GM23338 (cell line): ENCODE measurements around the gene VCL. TPM values are rescaled to one million over a fixed set of nuclear protein-coding genes. Genes with fewer than 3 reads are reported as not detected.

Source experiments
- ATAC-seq: fragments of 200-7000 bp; cut with Tn5 transposase; 3 replicates; pipeline ENCODE4 v1.9.1; 2020
- DNase-seq: peaks from one replicate; pipeline ENCODE4 v3.0.0-alpha.2; 2015; ENCODE audit warnings: low spot score
- H2AFZ ChIP-seq: fragments of 200-600 bp; sonication (generic); 2 replicates; pipeline ENCODE4 v1.8.0; 2016; ENCODE audit warnings: antibody characterized with exemption, mild to moderate bottlenecking, moderate library complexity
- H3F3A ChIP-seq: fragments of 200-600 bp; sonication (generic); replicated peaks from 2 replicates; pipeline ENCODE4 v1.8.0; 2017; ENCODE audit warnings: antibody characterized with exemption, mixed run types, low read depth
- H3K27ac ChIP-seq: fragments of 200-600 bp; sonication (generic); 2 replicates; pipeline ENCODE4 v1.6.1; 2016; ENCODE audit warnings: low read depth
- H3K27me3 ChIP-seq: fragments of 200-600 bp; sonication (generic); 2 replicates; pipeline ENCODE4 v1.8.0; 2016; ENCODE audit warnings: mild to moderate bottlenecking, mixed run types, moderate library complexity; ENCODE audit not compliant: insufficient read depth
- H3K36me3 ChIP-seq: fragments of 200-600 bp; sonication (generic); 2 replicates; pipeline ENCODE4 v1.8.0; 2016; ENCODE audit warnings: mild to moderate bottlenecking; ENCODE audit not compliant: insufficient read depth
- H3K4me1 ChIP-seq: fragments of 200-600 bp; sonication (generic); 2 replicates; pipeline ENCODE4 v1.8.0; 2016; ENCODE audit warnings: mild to moderate bottlenecking, moderate library complexity; ENCODE audit not compliant: insufficient read depth
- H3K4me2 ChIP-seq: fragments of 200-600 bp; sonication (generic); 2 replicates; pipeline ENCODE4 v1.7.1; 2017; ENCODE audit warnings: mixed run types
- H3K4me3 ChIP-seq: fragments of 200-600 bp; sonication (generic); 2 replicates; pipeline ENCODE4 v1.6.1; 2016; ENCODE audit warnings: mixed run types
- H3K79me2 ChIP-seq: fragments of 200-600 bp; sonication (generic); replicated peaks from 2 replicates; pipeline ENCODE4 v1.8.0; 2017; ENCODE audit warnings: mild to moderate bottlenecking; ENCODE audit not compliant: insufficient read depth
- H3K9me2 ChIP-seq: fragments of 200-600 bp; sonication (generic); 2 replicates; pipeline ENCODE4 v1.8.0; 2017; ENCODE audit not compliant: insufficient read depth
- H4K20me1 ChIP-seq: fragments of 200-600 bp; sonication (generic); replicated peaks from 2 replicates; pipeline ENCODE4 v1.8.0; 2017; ENCODE audit warnings: mild to moderate bottlenecking; ENCODE audit not compliant: insufficient read depth
- H3K27ac Mint-ChIP-seq: 2 replicates; pipeline ENCODE4 v1.8.0; 2020; ENCODE audit warnings: inconsistent platforms, mild to moderate bottlenecking, moderate library complexity, mixed read lengths
- H3K27me3 Mint-ChIP-seq: 3 replicates; pipeline ENCODE4 v1.8.0; 2022; ENCODE audit warnings: low read depth, mild to moderate bottlenecking, moderate library complexity, mixed read lengths, inconsistent platforms; ENCODE audit not compliant: insufficient read depth, poor library complexity
- H3K36me3 Mint-ChIP-seq: 3 replicates; pipeline ENCODE4 v1.8.0; 2021; ENCODE audit warnings: low read depth, mild to moderate bottlenecking, inconsistent platforms, moderate library complexity, mixed read lengths
- H3K4me1 Mint-ChIP-seq: 3 replicates; pipeline ENCODE4 v1.8.0; 2020; ENCODE audit warnings: mild to moderate bottlenecking, inconsistent platforms, mixed read lengths
- H3K4me3 Mint-ChIP-seq: 3 replicates; pipeline ENCODE4 v1.8.0; 2021; ENCODE audit warnings: moderate library complexity, mild to moderate bottlenecking, inconsistent platforms, mixed read lengths
- H3K9me3 Mint-ChIP-seq: 3 replicates; pipeline ENCODE4 v1.8.0; 2020; ENCODE audit warnings: moderate library complexity, mild to moderate bottlenecking, inconsistent platforms, mixed read lengths
- CREB1 ChIP-seq: fragments of 250-450 bp; sonication (Bioruptor Pico); IDR thresholded peaks from 2 replicates; pipeline ENCODE4 v1.5.0; 2020; ENCODE audit warnings: low read depth, mild to moderate bottlenecking, moderate library complexity
- EZH2 ChIP-seq: fragments of 200-600 bp; sonication (generic); IDR thresholded peaks from one replicate; pipeline ENCODE4 v1.8.0; 2017; ENCODE audit warnings: antibody characterized with exemption, mild to moderate bottlenecking, low read depth; ENCODE audit not compliant: unreplicated experiment
- EZH2phosphoT487 ChIP-seq: fragments of 200-600 bp; sonication (generic); IDR thresholded peaks from one replicate; pipeline ENCODE4 v1.8.1; 2018; ENCODE audit warnings: antibody characterized with exemption; ENCODE audit not compliant: unreplicated experiment
- JUNB ChIP-seq: IDR thresholded peaks from one replicate; pipeline ENCODE4 v1.6.1; 2016; ENCODE audit warnings: antibody characterized with exemption; ENCODE audit not compliant: unreplicated experiment
- STAT1 ChIP-seq: IDR thresholded peaks from one replicate; pipeline ENCODE4 v1.6.1; 2016; ENCODE audit warnings: antibody characterized with exemption; ENCODE audit not compliant: unreplicated experiment
- ZNF114 ChIP-seq: fragments of 250-450 bp; sonication (Bioruptor Pico); IDR thresholded peaks from 2 replicates; pipeline ENCODE4 v1.5.0; 2020; ENCODE audit warnings: mild to moderate bottlenecking, moderate library complexity
- ZNF331 ChIP-seq: fragments of 250-450 bp; sonication (Bioruptor Pico); IDR thresholded peaks from 2 replicates; pipeline ENCODE4 v1.5.0; 2020; ENCODE audit warnings: low read depth, mild to moderate bottlenecking, moderate library complexity
- polyA plus RNA-seq: library from polyadenylated mRNA; unstranded; fragments of >200 nt; fragmentation: Nextera tagmentation; extraction: Ambion mirVana; gene quantifications from 2 replicates; pipeline ENCODE4 v1.2.1, GENCODE V29; 2016
- total RNA-seq: library from RNA; depleted of rRNA; stranded (reverse); fragments of >200 nt; shearing (Covaris generic); gene quantifications from 2 replicates; pipeline ENCODE4 v1.2.3, GENCODE V29; 2014
- TF ChIP-seq, protein P1 (sequence below): fragments of 250-450 bp; sonication (Bioruptor Pico); IDR thresholded peaks from 2 replicates; pipeline ENCODE4 v1.5.0; 2020; ENCODE audit warnings: mild to moderate bottlenecking, moderate library complexity
- TF ChIP-seq, protein P2 (sequence below): IDR thresholded peaks from one replicate; pipeline ENCODE4 v1.6.1; 2018; ENCODE audit warnings: antibody characterized with exemption; ENCODE audit not compliant: unreplicated experiment
- TF ChIP-seq, protein P3 (sequence below), 2 experiments: fragments of 200-600 bp in 1 of 2; sonication (generic) in 1 of 2; conservative IDR thresholded peaks; 2 replicates each; pipeline versions ENCODE4 v1.5.1 to v1.6.1; 2016 to 2017; ENCODE audit warnings: antibody characterized with exemption in 2 of 2, low read depth in 2 of 2, mild to moderate bottlenecking in 2 of 2, moderate library complexity in 1 of 2

VCL gene
- total and polyA plus RNA-seq, 2 experiments from 2014 or later = 60.7 to 254 TPM

DNA sequence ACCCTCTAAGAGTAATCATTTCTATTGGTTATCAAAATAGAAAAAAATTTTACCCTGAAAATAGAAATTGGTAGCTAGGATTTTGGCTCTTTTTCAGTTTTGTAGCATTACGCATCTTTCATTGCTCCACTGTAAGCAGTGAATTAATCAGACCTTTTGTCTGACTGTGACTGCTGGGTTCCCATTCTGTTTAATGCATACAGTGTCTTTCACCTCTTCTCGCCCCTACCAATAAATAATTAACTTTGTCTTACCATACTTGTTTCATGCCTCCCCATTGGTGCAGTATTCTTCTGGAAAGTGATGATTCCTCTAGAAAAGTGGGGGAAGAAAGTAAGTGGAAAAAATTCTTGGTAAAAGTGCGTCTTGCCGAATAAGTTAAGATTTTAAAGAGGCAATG, 79.5 kb downstream of the VCL start:
- H3K27me3 Mint-ChIP-seq = no peaks in the 10 kb centered on the region

More for the DNA sequence above, 79.5 kb downstream of the VCL start:
- H4K20me1 ChIP-seq = no peaks in the 10 kb centered on the region
- H3K36me3 Mint-ChIP-seq = peaks cover 57% of the 10 kb centered on the region
- no peak overlapping the region for H3K4me3 Mint-ChIP-seq
- peaks cover 15% of the 10 kb centered on the region for H3K79me2 ChIP-seq
- no peak overlapping the region for H3K4me3 ChIP-seq
- peaks cover 51% of the 10 kb centered on the region for H3K4me1 ChIP-seq
- H3K27ac Mint-ChIP-seq = peak overlapping the region; percentile 60
- no peaks in the 10 kb centered on the region for H3K9me2 ChIP-seq
- peak overlapping the region; percentile 83 for H3K27ac ChIP-seq
- DNase-seq (no peak), ATAC-seq (no peak)
- H3K9me3 Mint-ChIP-seq = no peaks in the 10 kb centered on the region
- H3K4me1 Mint-ChIP-seq = peaks cover 61% of the 10 kb centered on the region
- H2AFZ ChIP-seq = no peak overlapping the region
- no peaks in the 10 kb centered on the region for H3K27me3 ChIP-seq
- TF ChIP-seq, protein P1, sequence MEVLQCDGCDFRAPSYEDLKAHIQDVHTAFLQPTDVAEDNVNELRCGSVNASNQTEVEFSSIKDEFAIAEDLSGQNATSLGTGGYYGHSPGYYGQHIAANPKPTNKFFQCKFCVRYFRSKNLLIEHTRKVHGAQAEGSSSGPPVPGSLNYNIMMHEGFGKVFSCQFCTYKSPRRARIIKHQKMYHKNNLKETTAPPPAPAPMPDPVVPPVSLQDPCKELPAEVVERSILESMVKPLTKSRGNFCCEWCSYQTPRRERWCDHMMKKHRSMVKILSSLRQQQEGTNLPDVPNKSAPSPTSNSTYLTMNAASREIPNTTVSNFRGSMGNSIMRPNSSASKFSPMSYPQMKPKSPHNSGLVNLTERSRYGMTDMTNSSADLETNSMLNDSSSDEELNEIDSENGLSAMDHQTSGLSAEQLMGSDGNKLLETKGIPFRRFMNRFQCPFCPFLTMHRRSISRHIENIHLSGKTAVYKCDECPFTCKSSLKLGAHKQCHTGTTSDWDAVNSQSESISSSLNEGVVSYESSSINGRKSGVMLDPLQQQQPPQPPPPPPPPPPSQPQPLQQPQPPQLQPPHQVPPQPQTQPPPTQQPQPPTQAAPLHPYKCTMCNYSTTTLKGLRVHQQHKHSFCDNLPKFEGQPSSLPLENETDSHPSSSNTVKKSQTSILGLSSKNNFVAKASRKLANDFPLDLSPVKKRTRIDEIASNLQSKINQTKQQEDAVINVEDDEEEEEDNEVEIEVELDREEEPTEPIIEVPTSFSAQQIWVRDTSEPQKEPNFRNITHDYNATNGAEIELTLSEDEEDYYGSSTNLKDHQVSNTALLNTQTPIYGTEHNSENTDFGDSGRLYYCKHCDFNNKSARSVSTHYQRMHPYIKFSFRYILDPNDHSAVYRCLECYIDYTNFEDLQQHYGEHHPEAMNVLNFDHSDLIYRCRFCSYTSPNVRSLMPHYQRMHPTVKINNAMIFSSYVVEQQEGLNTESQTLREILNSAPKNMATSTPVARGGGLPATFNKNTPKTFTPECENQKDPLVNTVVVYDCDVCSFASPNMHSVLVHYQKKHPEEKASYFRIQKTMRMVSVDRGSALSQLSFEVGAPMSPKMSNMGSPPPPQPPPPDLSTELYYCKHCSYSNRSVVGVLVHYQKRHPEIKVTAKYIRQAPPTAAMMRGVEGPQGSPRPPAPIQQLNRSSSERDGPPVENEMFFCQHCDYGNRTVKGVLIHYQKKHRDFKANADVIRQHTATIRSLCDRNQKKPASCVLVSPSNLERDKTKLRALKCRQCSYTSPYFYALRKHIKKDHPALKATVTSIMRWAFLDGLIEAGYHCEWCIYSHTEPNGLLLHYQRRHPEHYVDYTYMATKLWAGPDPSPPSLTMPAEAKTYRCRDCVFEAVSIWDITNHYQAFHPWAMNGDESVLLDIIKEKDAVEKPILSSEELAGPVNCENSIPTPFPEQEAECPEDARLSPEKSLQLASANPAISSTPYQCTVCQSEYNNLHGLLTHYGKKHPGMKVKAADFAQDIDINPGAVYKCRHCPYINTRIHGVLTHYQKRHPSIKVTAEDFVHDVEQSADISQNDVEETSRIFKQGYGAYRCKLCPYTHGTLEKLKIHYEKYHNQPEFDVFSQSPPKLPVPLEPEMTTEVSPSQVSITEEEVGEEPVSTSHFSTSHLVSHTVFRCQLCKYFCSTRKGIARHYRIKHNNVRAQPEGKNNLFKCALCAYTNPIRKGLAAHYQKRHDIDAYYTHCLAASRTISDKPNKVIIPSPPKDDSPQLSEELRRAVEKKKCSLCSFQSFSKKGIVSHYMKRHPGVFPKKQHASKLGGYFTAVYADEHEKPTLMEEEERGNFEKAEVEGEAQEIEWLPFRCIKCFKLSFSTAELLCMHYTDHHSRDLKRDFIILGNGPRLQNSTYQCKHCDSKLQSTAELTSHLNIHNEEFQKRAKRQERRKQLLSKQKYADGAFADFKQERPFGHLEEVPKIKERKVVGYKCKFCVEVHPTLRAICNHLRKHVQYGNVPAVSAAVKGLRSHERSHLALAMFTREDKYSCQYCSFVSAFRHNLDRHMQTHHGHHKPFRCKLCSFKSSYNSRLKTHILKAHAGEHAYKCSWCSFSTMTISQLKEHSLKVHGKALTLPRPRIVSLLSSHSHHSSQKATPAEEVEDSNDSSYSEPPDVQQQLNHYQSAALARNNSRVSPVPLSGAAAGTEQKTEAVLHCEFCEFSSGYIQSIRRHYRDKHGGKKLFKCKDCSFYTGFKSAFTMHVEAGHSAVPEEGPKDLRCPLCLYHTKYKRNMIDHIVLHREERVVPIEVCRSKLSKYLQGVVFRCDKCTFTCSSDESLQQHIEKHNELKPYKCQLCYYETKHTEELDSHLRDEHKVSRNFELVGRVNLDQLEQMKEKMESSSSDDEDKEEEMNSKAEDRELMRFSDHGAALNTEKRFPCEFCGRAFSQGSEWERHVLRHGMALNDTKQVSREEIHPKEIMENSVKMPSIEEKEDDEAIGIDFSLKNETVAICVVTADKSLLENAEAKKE (CRISPR knock-in tag) = no peak
- TF ChIP-seq ZNF331 (CRISPR knock-in tag) (no peak), EZH2 (no peak), STAT1 (no peak), CREB1 (CRISPR knock-in tag) (no peak), ZNF114 (no peak), JUNB (no peak), EZH2phosphoT487 (no peak)
- TF ChIP-seq, protein P2, sequence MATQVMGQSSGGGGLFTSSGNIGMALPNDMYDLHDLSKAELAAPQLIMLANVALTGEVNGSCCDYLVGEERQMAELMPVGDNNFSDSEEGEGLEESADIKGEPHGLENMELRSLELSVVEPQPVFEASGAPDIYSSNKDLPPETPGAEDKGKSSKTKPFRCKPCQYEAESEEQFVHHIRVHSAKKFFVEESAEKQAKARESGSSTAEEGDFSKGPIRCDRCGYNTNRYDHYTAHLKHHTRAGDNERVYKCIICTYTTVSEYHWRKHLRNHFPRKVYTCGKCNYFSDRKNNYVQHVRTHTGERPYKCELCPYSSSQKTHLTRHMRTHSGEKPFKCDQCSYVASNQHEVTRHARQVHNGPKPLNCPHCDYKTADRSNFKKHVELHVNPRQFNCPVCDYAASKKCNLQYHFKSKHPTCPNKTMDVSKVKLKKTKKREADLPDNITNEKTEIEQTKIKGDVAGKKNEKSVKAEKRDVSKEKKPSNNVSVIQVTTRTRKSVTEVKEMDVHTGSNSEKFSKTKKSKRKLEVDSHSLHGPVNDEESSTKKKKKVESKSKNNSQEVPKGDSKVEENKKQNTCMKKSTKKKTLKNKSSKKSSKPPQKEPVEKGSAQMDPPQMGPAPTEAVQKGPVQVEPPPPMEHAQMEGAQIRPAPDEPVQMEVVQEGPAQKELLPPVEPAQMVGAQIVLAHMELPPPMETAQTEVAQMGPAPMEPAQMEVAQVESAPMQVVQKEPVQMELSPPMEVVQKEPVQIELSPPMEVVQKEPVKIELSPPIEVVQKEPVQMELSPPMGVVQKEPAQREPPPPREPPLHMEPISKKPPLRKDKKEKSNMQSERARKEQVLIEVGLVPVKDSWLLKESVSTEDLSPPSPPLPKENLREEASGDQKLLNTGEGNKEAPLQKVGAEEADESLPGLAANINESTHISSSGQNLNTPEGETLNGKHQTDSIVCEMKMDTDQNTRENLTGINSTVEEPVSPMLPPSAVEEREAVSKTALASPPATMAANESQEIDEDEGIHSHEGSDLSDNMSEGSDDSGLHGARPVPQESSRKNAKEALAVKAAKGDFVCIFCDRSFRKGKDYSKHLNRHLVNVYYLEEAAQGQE = no peak
- TF ChIP-seq, protein P3, sequence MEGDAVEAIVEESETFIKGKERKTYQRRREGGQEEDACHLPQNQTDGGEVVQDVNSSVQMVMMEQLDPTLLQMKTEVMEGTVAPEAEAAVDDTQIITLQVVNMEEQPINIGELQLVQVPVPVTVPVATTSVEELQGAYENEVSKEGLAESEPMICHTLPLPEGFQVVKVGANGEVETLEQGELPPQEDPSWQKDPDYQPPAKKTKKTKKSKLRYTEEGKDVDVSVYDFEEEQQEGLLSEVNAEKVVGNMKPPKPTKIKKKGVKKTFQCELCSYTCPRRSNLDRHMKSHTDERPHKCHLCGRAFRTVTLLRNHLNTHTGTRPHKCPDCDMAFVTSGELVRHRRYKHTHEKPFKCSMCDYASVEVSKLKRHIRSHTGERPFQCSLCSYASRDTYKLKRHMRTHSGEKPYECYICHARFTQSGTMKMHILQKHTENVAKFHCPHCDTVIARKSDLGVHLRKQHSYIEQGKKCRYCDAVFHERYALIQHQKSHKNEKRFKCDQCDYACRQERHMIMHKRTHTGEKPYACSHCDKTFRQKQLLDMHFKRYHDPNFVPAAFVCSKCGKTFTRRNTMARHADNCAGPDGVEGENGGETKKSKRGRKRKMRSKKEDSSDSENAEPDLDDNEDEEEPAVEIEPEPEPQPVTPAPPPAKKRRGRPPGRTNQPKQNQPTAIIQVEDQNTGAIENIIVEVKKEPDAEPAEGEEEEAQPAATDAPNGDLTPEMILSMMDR (conservative IDR thresholded peaks at IDR 0.05; ENCODE audit: low read depth in 2 of 2) = no peak
- H3K4me2 ChIP-seq = peak overlapping the region; percentile 34
- H3K36me3 ChIP-seq = peaks cover 5% of the 10 kb centered on the region
- no peaks in the 10 kb centered on the region for H3F3A ChIP-seq
